T-cell (primary cell): ENCODE data around the gene PDILT. TPM values are rescaled to one million over a fixed set of nuclear protein-coding genes. Genes with fewer than 3 reads are reported as not detected.

ENCODE experiments used
- ATAC-seq, 4 experiments: fragments of 200-7000 bp in 3 of 4; fragments of 150-1000 bp in 1 of 4; cut with Tn5 transposase; replicated peaks in 1 of 4; 1 replicate in 3 of 4; 2 replicates in 1 of 4; pipeline ENCODE4 v1.10.0; 2021; ENCODE audit warnings: moderate library complexity in 3 of 4, mild to moderate bottlenecking in 2 of 4, moderate number of reproducible peaks in 1 of 4
- CTCF ChIA-PET, 2 donors: fragments of 300-600 bp; sonication (Branson Sonifier 250); formaldehyde crosslinking; loops; one replicate each; lab custom pipeline; 2022; ENCODE audit warnings: antibody characterized with exemption in 2 of 2; lab: Charles Lee
- POLR2A ChIA-PET, 2 donors: fragments of 300-600 bp; sonication (Branson Sonifier 250); formaldehyde crosslinking; loops; one replicate each; lab custom pipeline; 2022; ENCODE audit warnings: antibody characterized with exemption in 2 of 2; lab: Charles Lee
- DNase-seq, 35 experiments: peaks; one replicate each; pipeline versions ENCODE4 v3.0.0 to v3.0.0-alpha.2; 2013 to 2023
- H3K27ac ChIP-seq: one replicate; pipeline ENCODE4 v1.5.1; 2013; ENCODE audit warnings: low read length
- H3K27me3 ChIP-seq, 2 experiments: replicated peaks in 1 of 2; 1 replicate in 1 of 2; 2 replicates in 1 of 2; pipeline versions ENCODE4 v1.6.1 to v1.7.0; 2013; ENCODE audit warnings: low read length in 1 of 2, mixed read lengths in 1 of 2; ENCODE audit not compliant: control insufficient read depth in 2 of 2, insufficient read depth in 2 of 2; ENCODE audit errors: extremely low read depth in 1 of 2
- H3K36me3 ChIP-seq, 2 donors: 1 replicate in 1 of 2; 2 replicates in 1 of 2; pipeline versions ENCODE4 v1.6.1 to v1.7.0; 2013; ENCODE audit warnings: low read length in 1 of 2; ENCODE audit not compliant: control insufficient read depth in 2 of 2, insufficient read depth in 1 of 2; ENCODE audit errors: extremely low read depth in 1 of 2
- H3K4me1 ChIP-seq, 2 experiments: 1 replicate in 1 of 2; 2 replicates in 1 of 2; pipeline versions ENCODE4 v1.6.1 to v1.7.0; 2013; ENCODE audit warnings: low read length in 2 of 2, mixed read lengths in 1 of 2; ENCODE audit not compliant: insufficient read depth in 2 of 2, control insufficient read depth in 1 of 2; ENCODE audit errors: extremely low read depth in 1 of 2
- H3K4me3 ChIP-seq, 2 donors: 1 replicate in 1 of 2; 2 replicates in 1 of 2; pipeline versions ENCODE4 v1.5.1 to v1.7.0; 2013; ENCODE audit warnings: mild to moderate bottlenecking in 2 of 2, low read length in 1 of 2, moderate library complexity in 1 of 2; ENCODE audit not compliant: control insufficient read depth in 1 of 2; ENCODE audit errors: extremely low read depth in 1 of 2
- H3K9me3 ChIP-seq: 2 replicates; pipeline ENCODE4 v1.7.0; 2013
- H3K27ac Mint-ChIP-seq, 2 donors: one replicate each; pipeline ENCODE4 v1.8.0; 2020 to 2021; ENCODE audit warnings: mild to moderate bottlenecking in 2 of 2, mixed read lengths in 2 of 2
- H3K27me3 Mint-ChIP-seq, 2 donors: one replicate each; pipeline ENCODE4 v1.8.0; 2021 to 2022; ENCODE audit warnings: mixed read lengths in 2 of 2
- H3K36me3 Mint-ChIP-seq: one replicate; pipeline ENCODE4 v1.8.0; 2021; ENCODE audit warnings: mixed read lengths
- H3K4me1 Mint-ChIP-seq, 3 donors: one replicate each; pipeline ENCODE4 v1.8.0; 2020 to 2022; ENCODE audit warnings: mixed read lengths in 3 of 3, mild to moderate bottlenecking in 1 of 3
- H3K4me3 Mint-ChIP-seq, 3 donors: one replicate each; pipeline ENCODE4 v1.8.0; 2020 to 2022; ENCODE audit warnings: mild to moderate bottlenecking in 3 of 3, mixed read lengths in 3 of 3, moderate library complexity in 3 of 3
- H3K9me3 Mint-ChIP-seq, 3 donors: one replicate each; pipeline ENCODE4 v1.8.0; 2020 to 2022; ENCODE audit warnings: mixed read lengths in 3 of 3
- WGBS: methylation state at CpG from one replicate; pipeline ENCODE4 v1.1.5; 2013; ENCODE audit warnings: missing lambda C conversion rate; ENCODE audit not compliant: insufficient coverage; 5-methylcytosine and 5-hydroxymethylcytosine counted together
- total RNA-seq, 35 experiments: library from RNA in 6 of 35; stranded (reverse) in 6 of 35; fragments of 120-200 nt in 1 of 35; gene quantifications; one replicate each; pipeline versions ENCODE4 v1.2.1 to v1.2.4 and lab custom pipeline; 2013 to 2026

The PDILT gene
- total RNA-seq, 5 donors from 2014 or later (not counting 1 experiment from before 2014, with no cell fraction given): not detected

DNA sequence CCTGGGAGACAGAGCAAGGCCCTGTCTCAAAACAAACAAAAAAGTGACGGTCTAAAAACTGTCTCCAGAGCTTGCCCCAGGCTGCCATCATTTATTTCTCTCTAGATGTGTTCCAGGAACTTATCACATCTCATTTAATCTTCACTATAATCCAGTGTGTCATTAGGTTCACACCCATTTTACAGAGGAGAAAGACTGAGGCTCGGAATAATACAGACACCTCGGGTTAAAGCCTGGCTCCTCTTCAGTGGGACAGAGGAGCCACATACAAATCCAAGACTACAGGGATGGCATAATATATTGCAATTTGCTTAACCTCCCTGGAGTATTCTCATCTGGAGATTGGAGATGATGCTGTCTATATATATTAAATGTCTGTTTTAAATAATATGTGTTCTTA is 5.9 kb downstream of the PDILT start:
- Mint-ChIP-seq H3K4me1 (no peaks in the 10 kb centered on the region), H3K27me3 (no peaks in the 10 kb centered on the region), H3K4me3 (no peak overlapping the region), H3K9me3 (no peaks in the 10 kb centered on the region), H3K36me3 (no peaks in the 10 kb centered on the region), H3K27ac (no peak overlapping the region)
- ATAC-seq (no peak), DNase-seq (no peak)
- H3K4me3 ChIP-seq: no peak overlapping the region
- 43% methylated on average over 1 of the region's 3 CpGs for WGBS
- no peak overlapping the region for H3K27ac ChIP-seq
- ChIA-PET CTCF (no interaction called here), POLR2A (no interaction called here)
- H3K36me3 ChIP-seq: no peaks in the 10 kb centered on the region
- H3K4me1 ChIP-seq: no peaks in the 10 kb centered on the region
- no peaks in the 10 kb centered on the region for H3K9me3 ChIP-seq
- peaks cover 0 to 3% of the 10 kb centered on the region in 2 experiments for H3K27me3 ChIP-seq

- 66% methylated on average over 6 of the region's 7 CpGs for WGBS
- no peaks in the 10 kb centered on the region for H3K4me1 Mint-ChIP-seq
- Histone ChIP-seq H3K4me3 (no peak overlapping the region), H3K27me3 (no peaks in the 10 kb centered on the region), H3K27ac (no peak overlapping the region), H3K9me3 (no peaks in the 10 kb centered on the region), H3K36me3 (no peaks in the 10 kb centered on the region), H3K4me1 (no peaks in the 10 kb centered on the region)
- DNase-seq (no peak), ATAC-seq (no peak)
- ChIA-PET POLR2A (no interaction called here), CTCF (no interaction called here)
- H3K27ac Mint-ChIP-seq: no peak overlapping the region
- H3K36me3 Mint-ChIP-seq: no peaks in the 10 kb centered on the region
- H3K9me3 Mint-ChIP-seq: no peaks in the 10 kb centered on the region
- no peak overlapping the region for H3K4me3 Mint-ChIP-seq
- no peaks in the 10 kb centered on the region for H3K27me3 Mint-ChIP-seq
Observed at GRCh38 chr16:20397468-20398074, 7.0 kb downstream of the PDILT start.

- ChIA-PET POLR2A (no interaction called here), CTCF (interaction anchor here in 1 of 2 donors (1.0 kb wide), 1 partner anchor 11 kb away, joined by 8 read pairs; no protein-coding TSS in a partner anchor)
- Histone ChIP-seq H3K36me3 (no peaks in the 10 kb centered on the region), H3K4me3 (no peak overlapping the region), H3K9me3 (no peaks in the 10 kb centered on the region), H3K4me1 (no peaks in the 10 kb centered on the region), H3K27me3 (no peaks in the 10 kb centered on the region), H3K27ac (no peak overlapping the region)
- no peak overlapping the region for H3K27ac Mint-ChIP-seq
- 88% methylated on average over 1 of the region's 7 CpGs for WGBS
- H3K27me3 Mint-ChIP-seq: no peaks in the 10 kb centered on the region
- DNase-seq (no peak), ATAC-seq (no peak)
- H3K36me3 Mint-ChIP-seq: no peaks in the 10 kb centered on the region
- H3K4me1 Mint-ChIP-seq: no peaks in the 10 kb centered on the region
- no peak overlapping the region for H3K4me3 Mint-ChIP-seq
- H3K9me3 Mint-ChIP-seq: no peaks in the 10 kb centered on the region
Observed at GRCh38 chr16:20396846-20397467, 7.6 kb downstream of the PDILT start.

- Mint-ChIP-seq H3K4me3 (no peak overlapping the region), H3K27me3 (no peaks in the 10 kb centered on the region), H3K9me3 (no peaks in the 10 kb centered on the region), H3K36me3 (no peaks in the 10 kb centered on the region), H3K4me1 (no peaks in the 10 kb centered on the region), H3K27ac (no peak overlapping the region)
- Histone ChIP-seq H3K27ac (no peak overlapping the region), H3K27me3 (no peaks in the 10 kb centered on the region), H3K4me1 (no peaks in the 10 kb centered on the region), H3K36me3 (no peaks in the 10 kb centered on the region), H3K4me3 (no peak overlapping the region), H3K9me3 (no peaks in the 10 kb centered on the region)
- no peak for ATAC-seq
- no peak for DNase-seq
- POLR2A ChIA-PET: no interaction called here
- CTCF ChIA-PET: no interaction called here
- WGBS: no CpG with 5 or more reads among the region's 2 CpGs
Observed at GRCh38 chr16:20395946-20396345, 8.6 kb downstream of the PDILT start.

GRCh38 chr16:20393801-20394577 is 10.5 kb downstream of the PDILT start:
- Histone ChIP-seq H3K36me3 (no peaks in the 10 kb centered on the region), H3K27me3 (no peaks in the 10 kb centered on the region), H3K9me3 (no peaks in the 10 kb centered on the region), H3K27ac (no peak overlapping the region), H3K4me1 (no peaks in the 10 kb centered on the region), H3K4me3 (no peak overlapping the region)
- POLR2A ChIA-PET: no interaction called here
- Mint-ChIP-seq H3K27me3 (no peaks in the 10 kb centered on the region), H3K36me3 (no peaks in the 10 kb centered on the region), H3K4me1 (no peaks in the 10 kb centered on the region), H3K4me3 (no peak overlapping the region), H3K27ac (no peak overlapping the region), H3K9me3 (no peaks in the 10 kb centered on the region)
- ATAC-seq (no peak), DNase-seq (no peak)
- WGBS: no CpG with 5 or more reads among the region's 2 CpGs
- CTCF ChIA-PET: interaction anchor here in 1 of 2 donors (1.2 kb wide), 1 partner anchor 8 kb away, joined by 5 read pairs; no protein-coding TSS in a partner anchor

- H3K27ac ChIP-seq: no peak overlapping the region
- H3K27me3 ChIP-seq: peaks cover 0 to 8% of the 10 kb centered on the region in 2 experiments
- Mint-ChIP-seq H3K36me3 (no peaks in the 10 kb centered on the region), H3K4me3 (no peak overlapping the region), H3K27me3 (peaks cover 14 to 15% of the 10 kb centered on the region in 2 donors), H3K9me3 (no peaks in the 10 kb centered on the region), H3K27ac (no peak overlapping the region), H3K4me1 (no peaks in the 10 kb centered on the region)
- no peaks in the 10 kb centered on the region for H3K4me1 ChIP-seq
- no peak for DNase-seq
- no peaks in the 10 kb centered on the region for H3K9me3 ChIP-seq
- ATAC-seq: no peak
- ChIA-PET CTCF (no interaction called here), POLR2A (no interaction called here)
- 85% methylated on average over 5 of the region's 5 CpGs for WGBS
- H3K36me3 ChIP-seq: no peaks in the 10 kb centered on the region
- no peak overlapping the region for H3K4me3 ChIP-seq
Observed at GRCh38 chr16:20391045-20391444, 13.5 kb downstream of the PDILT start.
